NCI-H2196 (cell line): ENCODE results near the gene TRIO.

Source experiments
- DNase-seq: peaks from one replicate; lab custom pipeline; 2025; ENCODE audit not compliant: unreplicated experiment; lab: John Stamatoyannopoulos, UW

TRIO gene

GRCh38 chr5:14404780-14405179, 261.6 kb downstream of the TRIO start:
- no peak for DNase-seq

- DNase-seq, result no peak
Observed at GRCh38 chr5:14405267-14405666, 262.1 kb downstream of the TRIO start.

- DNase-seq, result no peak
Observed at GRCh38 chr5:14405706-14406553, 262.8 kb downstream of the TRIO start.

- no peak for DNase-seq
Observed at GRCh38 chr5:14406554-14406849, 263.4 kb downstream of the TRIO start.

GRCh38 chr5:14407051-14407450, 263.9 kb downstream of the TRIO start:
- no peak for DNase-seq

GRCh38 chr5:14407746-14408175, 264.6 kb downstream of the TRIO start:
- DNase-seq, result no peak

GRCh38 chr5:14408969-14409586, 265.9 kb downstream of the TRIO start:
- no peak for DNase-seq

- DNase-seq, result no peak
Observed at GRCh38 chr5:14410068-14410393, 266.9 kb downstream of the TRIO start.

- DNase-seq, result no peak
Observed at GRCh38 chr5:14410394-14411201, 267.5 kb downstream of the TRIO start.

GRCh38 chr5:14411216-14411615, 268.1 kb downstream of the TRIO start:
- DNase-seq, result no peak

GRCh38 chr5:14413331-14413750, 270.2 kb downstream of the TRIO start:
- no peak for DNase-seq

GRCh38 chr5:14414007-14414406, 270.9 kb downstream of the TRIO start:
- no peak for DNase-seq

- no peak for DNase-seq
Observed at GRCh38 chr5:14414656-14415023, 271.5 kb downstream of the TRIO start.

- DNase-seq, result no peak
Observed at GRCh38 chr5:14415024-14415697, 272.0 kb downstream of the TRIO start.

- no peak for DNase-seq
Observed at GRCh38 chr5:14415698-14416074, 272.5 kb downstream of the TRIO start.

GRCh38 chr5:14416621-14417275, 273.6 kb downstream of the TRIO start:
- no peak for DNase-seq

GRCh38 chr5:14417276-14417730, 274.2 kb downstream of the TRIO start:
- DNase-seq, result no peak

GRCh38 chr5:14417792-14418765, 274.9 kb downstream of the TRIO start:
- DNase-seq, result no peak

- DNase-seq, result no peak
Observed at GRCh38 chr5:14419686-14420085, 276.5 kb downstream of the TRIO start.
